KMS-11 (cell line): Measurements from ENCODE around the gene SLC35F6.

Experiments used
- H2AFZ ChIP-seq: fragments of 200-600 bp; sonication (generic); 2 replicates; pipeline ENCODE4 v1.6.1; 2016; ENCODE audit warnings: antibody characterized with exemption, mixed run types, low read depth
- H3K27ac ChIP-seq: fragments of 200-600 bp; sonication (generic); 2 replicates; pipeline ENCODE4 v1.6.1; 2016; ENCODE audit warnings: mild to moderate bottlenecking, mixed run types
- H3K27me3 ChIP-seq: fragments of 200-600 bp; sonication (generic); 2 replicates; pipeline ENCODE4 v1.6.1; 2017; ENCODE audit warnings: mild to moderate bottlenecking, low read depth, mixed run types, moderate library complexity; ENCODE audit not compliant: insufficient read depth
- H3K36me3 ChIP-seq: fragments of 200-600 bp; sonication (generic); 2 replicates; pipeline ENCODE4 v1.6.1; 2017; ENCODE audit warnings: mild to moderate bottlenecking, mixed run types; ENCODE audit not compliant: insufficient read depth
- H3K4me1 ChIP-seq: fragments of 200-600 bp; sonication (generic); 2 replicates; pipeline ENCODE4 v1.6.1; 2016; ENCODE audit warnings: mild to moderate bottlenecking, low read depth, mixed run types; ENCODE audit not compliant: poor library complexity, severe bottlenecking
- H3K4me2 ChIP-seq: fragments of 200-600 bp; sonication (generic); 2 replicates; pipeline ENCODE4 v1.7.0; 2016; ENCODE audit warnings: mild to moderate bottlenecking, mixed run types
- H3K4me3 ChIP-seq: fragments of 200-600 bp; sonication (generic); IDR thresholded peaks from 2 replicates; pipeline ENCODE4 v1.6.1; 2017; ENCODE audit warnings: low read depth, low read length, mixed read lengths; ENCODE audit not compliant: insufficient read depth
- H3K79me2 ChIP-seq: fragments of 200-600 bp; sonication (generic); 2 replicates; pipeline ENCODE4 v1.6.1; 2016; ENCODE audit warnings: low read depth, mixed run types; ENCODE audit not compliant: insufficient read depth
- H3K9ac ChIP-seq: fragments of 200-600 bp; sonication (generic); 2 replicates; pipeline ENCODE4 v1.6.1; 2016; ENCODE audit warnings: mild to moderate bottlenecking, mixed run types
- H4K20me1 ChIP-seq: fragments of 200-600 bp; sonication (generic); 2 replicates; pipeline ENCODE4 v1.6.1; 2016; ENCODE audit warnings: mild to moderate bottlenecking, mixed run types; ENCODE audit not compliant: insufficient read depth
- CTCF ChIP-seq: fragments of 200-600 bp; sonication (generic); conservative IDR thresholded peaks from 2 replicates; pipeline ENCODE4 v1.6.1; 2017; ENCODE audit warnings: low read depth, mild to moderate bottlenecking, antibody characterized with exemption, low read length, moderate library complexity, mixed read lengths

SLC35F6 gene

GRCh38 chr2:26807788-26808460 lies 43.8 kb downstream of the SLC35F6 start:
- H3K27me3 ChIP-seq = no peaks in the 10 kb centered on the region
- H3K9ac ChIP-seq = no peak overlapping the region
- no peak overlapping the region for H3K27ac ChIP-seq
- no peak for TF ChIP-seq CTCF
- no peaks in the 10 kb centered on the region for H3K36me3 ChIP-seq
- H4K20me1 ChIP-seq = no peaks in the 10 kb centered on the region
- no peak overlapping the region for H2AFZ ChIP-seq
- H3K4me2 ChIP-seq = no peak overlapping the region
- H3K4me3 ChIP-seq = no peak overlapping the region
- H3K4me1 ChIP-seq = no peaks in the 10 kb centered on the region
- no peaks in the 10 kb centered on the region for H3K79me2 ChIP-seq

- no peak overlapping the region for H3K9ac ChIP-seq
- H3K4me2 ChIP-seq = no peak overlapping the region
- no peaks in the 10 kb centered on the region for H3K79me2 ChIP-seq
- no peak for TF ChIP-seq CTCF
- no peak overlapping the region for H2AFZ ChIP-seq
- H3K4me1 ChIP-seq = no peaks in the 10 kb centered on the region
- no peak overlapping the region for H3K27ac ChIP-seq
- no peaks in the 10 kb centered on the region for H4K20me1 ChIP-seq
- no peak overlapping the region for H3K4me3 ChIP-seq
- H3K27me3 ChIP-seq = no peaks in the 10 kb centered on the region
- no peaks in the 10 kb centered on the region for H3K36me3 ChIP-seq
Measured at GRCh38 chr2:26809211-26809610, 45.1 kb downstream of the SLC35F6 start.

GRCh38 chr2:26809876-26810577 lies 45.9 kb downstream of the SLC35F6 start:
- no peaks in the 10 kb centered on the region for H3K4me1 ChIP-seq
- no peaks in the 10 kb centered on the region for H3K27me3 ChIP-seq
- H2AFZ ChIP-seq = no peak overlapping the region
- no peak overlapping the region for H3K4me2 ChIP-seq
- TF ChIP-seq CTCF = no peak
- H3K36me3 ChIP-seq = no peaks in the 10 kb centered on the region
- H3K27ac ChIP-seq = no peak overlapping the region
- H3K79me2 ChIP-seq = no peaks in the 10 kb centered on the region
- no peaks in the 10 kb centered on the region for H4K20me1 ChIP-seq
- H3K9ac ChIP-seq = no peak overlapping the region
- H3K4me3 ChIP-seq = no peak overlapping the region

- Histone ChIP-seq H3K4me2 (no peak overlapping the region), H3K4me1 (no peaks in the 10 kb centered on the region), H2AFZ (no peak overlapping the region), H3K27ac (no peak overlapping the region), H3K4me3 (no peak overlapping the region), H3K9ac (no peak overlapping the region), H3K36me3 (no peaks in the 10 kb centered on the region), H3K79me2 (no peaks in the 10 kb centered on the region), H3K27me3 (no peaks in the 10 kb centered on the region), H4K20me1 (no peaks in the 10 kb centered on the region)
- no peak for TF ChIP-seq CTCF
Measured at GRCh38 chr2:26811261-26811660, 47.2 kb downstream of the SLC35F6 start.
